ENCODE results near the gene RC3H1. TPM values are rescaled to one million over a fixed set of nuclear protein-coding genes. Genes with fewer than 3 reads are reported as not detected.

RC3H1 gene
- total and polyA plus RNA-seq, 2 donors (not counting 1 experiment from before 2014, with no cell fraction given): 13.6 to 17.5 TPM

- Histone ChIP-seq H3K27me3 (ENCODE audit: control insufficient read depth, insufficient read depth, low read length) (no peaks in the 10 kb centered on the region), H3K79me2 (ENCODE audit: control insufficient read depth, insufficient read depth, low read length) (peaks cover 47% of the 10 kb centered on the region), H3K4me3 (replicated peaks in 1 of 4; ENCODE audit: control extremely low read depth in 1 of 4, insufficient read depth in 1 of 4, low read depth in 3 of 4, low read length in 4 of 4) (no peak overlapping the region), H3K9me3 (ENCODE audit: control insufficient read depth, insufficient read depth, low read depth, low read length) (no peaks in the 10 kb centered on the region), H3K36me3 (ENCODE audit: control insufficient read depth, insufficient read depth, low read length) (no peaks in the 10 kb centered on the region), H2AFZ (ENCODE audit: low read length) (no peak overlapping the region), H3K4me2 (ENCODE audit: extremely low read depth, insufficient read depth, low read length) (no peak overlapping the region), H4K20me1 (ENCODE audit: control insufficient read depth, extremely low read depth, insufficient read depth, low read length) (no peaks in the 10 kb centered on the region), H3K4me1 (ENCODE audit: control insufficient read depth, extremely low read depth, insufficient read depth, low read length) (peaks cover 6% of the 10 kb centered on the region), H3K27ac (ENCODE audit: insufficient read depth, low read length) (no peak overlapping the region), H3K9ac (ENCODE audit: insufficient read depth, low read length) (no peak overlapping the region)
- no peak for DNase-seq (ENCODE audit: low read depth in 2 of 2)
- TF ChIP-seq CTCF (conservative IDR thresholded peaks at IDR 0.05 in 1 of 2, IDR thresholded peaks at IDR 0.05 in 1 of 2; ENCODE audit: low read depth in 1 of 2, low read length in 2 of 2) (no peak), EZH2 (IDR thresholded peaks at IDR 0.05; ENCODE audit: low read length, missing control alignments) (no peak)
Observed at GRCh38 chr1:174003867-174004266, 18.3 kb downstream of the RC3H1 start.

- H3K9ac ChIP-seq (ENCODE audit: insufficient read depth, low read length): no peak overlapping the region
- no peak overlapping the region for H3K4me2 ChIP-seq (ENCODE audit: extremely low read depth, insufficient read depth, low read length)
- no peak overlapping the region for H2AFZ ChIP-seq (ENCODE audit: low read length)
- TF ChIP-seq EZH2 (IDR thresholded peaks at IDR 0.05; ENCODE audit: low read length, missing control alignments) (no peak), CTCF (conservative IDR thresholded peaks at IDR 0.05 in 1 of 2, IDR thresholded peaks at IDR 0.05 in 1 of 2; ENCODE audit: low read depth in 1 of 2, low read length in 2 of 2) (no peak)
- no peak overlapping the region for H3K4me3 ChIP-seq (replicated peaks in 1 of 4; ENCODE audit: control extremely low read depth in 1 of 4, insufficient read depth in 1 of 4, low read depth in 3 of 4, low read length in 4 of 4)
- no peaks in the 10 kb centered on the region for H3K9me3 ChIP-seq (ENCODE audit: control insufficient read depth, insufficient read depth, low read depth, low read length)
- H3K79me2 ChIP-seq (ENCODE audit: control insufficient read depth, insufficient read depth, low read length): peaks cover 44% of the 10 kb centered on the region
- no peaks in the 10 kb centered on the region for H4K20me1 ChIP-seq (ENCODE audit: control insufficient read depth, extremely low read depth, insufficient read depth, low read length)
- peaks cover 8% of the 10 kb centered on the region for H3K4me1 ChIP-seq (ENCODE audit: control insufficient read depth, extremely low read depth, insufficient read depth, low read length)
- DNase-seq (ENCODE audit: low read depth in 2 of 2): no peak
- no peaks in the 10 kb centered on the region for H3K36me3 ChIP-seq (ENCODE audit: control insufficient read depth, insufficient read depth, low read length)
- H3K27me3 ChIP-seq (ENCODE audit: control insufficient read depth, insufficient read depth, low read length): no peaks in the 10 kb centered on the region
- no peak overlapping the region for H3K27ac ChIP-seq (ENCODE audit: insufficient read depth, low read length)
Observed at GRCh38 chr1:174001573-174001972, 20.6 kb downstream of the RC3H1 start.

- no peaks in the 10 kb centered on the region for H4K20me1 ChIP-seq (ENCODE audit: control insufficient read depth, extremely low read depth, insufficient read depth, low read length)
- H3K4me1 ChIP-seq (ENCODE audit: control insufficient read depth, extremely low read depth, insufficient read depth, low read length): peaks cover 4% of the 10 kb centered on the region
- DNase-seq (ENCODE audit: low read depth in 2 of 2): peak; percentile 47 to 56
- no peaks in the 10 kb centered on the region for H3K9me3 ChIP-seq (ENCODE audit: control insufficient read depth, insufficient read depth, low read depth, low read length)
- H3K27me3 ChIP-seq (ENCODE audit: control insufficient read depth, insufficient read depth, low read length): no peaks in the 10 kb centered on the region
- no peaks in the 10 kb centered on the region for H3K36me3 ChIP-seq (ENCODE audit: control insufficient read depth, insufficient read depth, low read length)
- no peak overlapping the region for H3K4me2 ChIP-seq (ENCODE audit: extremely low read depth, insufficient read depth, low read length)
- TF ChIP-seq CTCF (conservative IDR thresholded peaks at IDR 0.05 in 1 of 2, IDR thresholded peaks at IDR 0.05 in 1 of 2; ENCODE audit: low read depth in 1 of 2, low read length in 2 of 2) (no peak), EZH2 (IDR thresholded peaks at IDR 0.05; ENCODE audit: low read length, missing control alignments) (no peak)
- H3K9ac ChIP-seq (ENCODE audit: insufficient read depth, low read length): no peak overlapping the region
- H3K4me3 ChIP-seq (replicated peaks in 1 of 4; ENCODE audit: control extremely low read depth in 1 of 4, insufficient read depth in 1 of 4, low read depth in 3 of 4, low read length in 4 of 4): no peak overlapping the region
- H3K79me2 ChIP-seq (ENCODE audit: control insufficient read depth, insufficient read depth, low read length): peaks cover 43% of the 10 kb centered on the region
- no peak overlapping the region for H2AFZ ChIP-seq (ENCODE audit: low read length)
- H3K27ac ChIP-seq (ENCODE audit: insufficient read depth, low read length): no peak overlapping the region
Observed at GRCh38 chr1:174000371-174000770, 21.8 kb downstream of the RC3H1 start.

All from fibroblast of lung (primary cell).